Spleen (tissue), 11 donors: ENCODE results near the gene RAD9B. TPM values are rescaled to one million over a fixed set of nuclear protein-coding genes. Genes with fewer than 3 reads are reported as not detected.

Experiments used
- DNase-seq: peaks from one replicate; pipeline ENCODE4 v3.0.0-alpha.2; 2020
- H3K27ac ChIP-seq, 8 donors: fragments of 200-600 bp; sonication (generic) in 7 of 8; 1 replicate in 4 of 8; 2 replicates in 4 of 8; pipeline versions ENCODE4 v1.5.0 to v1.8.0; 2016 to 2021; ENCODE audit warnings: inconsistent platforms in 4 of 8, mild to moderate bottlenecking in 4 of 8, moderate library complexity in 1 of 8
- H3K27me3 ChIP-seq, 7 donors: fragments of 200-600 bp; sonication (generic) in 6 of 7; replicated peaks in 1 of 7; 1 replicate in 4 of 7; 2 replicates in 3 of 7; pipeline versions ENCODE4 v1.5.0 to v1.8.0; 2016 to 2021; ENCODE audit warnings: inconsistent platforms in 3 of 7, mild to moderate bottlenecking in 1 of 7
- H3K36me3 ChIP-seq, 6 donors: fragments of 200-600 bp; sonication (generic) in 5 of 6; 1 replicate in 4 of 6; 2 replicates in 2 of 6; pipeline versions ENCODE4 v1.5.0 to v1.8.0; 2016 to 2021; ENCODE audit warnings: inconsistent platforms in 2 of 6
- H3K4me1 ChIP-seq, 6 donors: fragments of 200-600 bp; sonication (generic) in 5 of 6; 1 replicate in 3 of 6; 2 replicates in 3 of 6; pipeline versions ENCODE4 v1.5.0 to v1.8.0; 2016 to 2021; ENCODE audit warnings: inconsistent platforms in 3 of 6
- H3K4me3 ChIP-seq, 8 donors: fragments of 200-600 bp; sonication (generic) in 7 of 8; 1 replicate in 4 of 8; 2 replicates in 4 of 8; pipeline versions ENCODE4 v1.5.0 to v1.8.0; 2016 to 2021; ENCODE audit warnings: inconsistent platforms in 4 of 8, mild to moderate bottlenecking in 4 of 8, moderate library complexity in 2 of 8
- H3K9me3 ChIP-seq, 8 donors: fragments of 200-600 bp; sonication (generic) in 7 of 8; 1 replicate in 4 of 8; 2 replicates in 4 of 8; pipeline versions ENCODE4 v1.5.0 to v1.8.0; 2016 to 2021; ENCODE audit warnings: inconsistent platforms in 4 of 8
- POLR2A ChIP-seq, 3 donors: fragments of 450-650 bp; IDR thresholded peaks; one replicate each; pipeline ENCODE4 v1.5.1; 2017; ENCODE audit warnings: antibody characterized with exemption in 3 of 3, mild to moderate bottlenecking in 1 of 3
- POLR2AphosphoS5 ChIP-seq, 3 donors: sonication (generic); formaldehyde crosslinking; IDR thresholded peaks; one replicate each; pipeline ENCODE4 v1.5.1; 2017; ENCODE audit warnings: antibody characterized with exemption in 3 of 3
- WGBS, 5 donors: extraction: QIAGEN DNeasy Blood & Tissue Kit in 3 of 5; methylation state at CpG; one replicate each; pipeline versions ENCODE4 v1.1.5 to v1.1.7; 2013 to 2018; 5-methylcytosine and 5-hydroxymethylcytosine counted together
- intact Hi-C: fragments of 100-400 bp; cut with DNase I; formaldehyde crosslinking; loops from one replicate; pipeline ENCODE4 v1.15.0; 2023; ENCODE audit warnings: low total_unique reads
- polyA plus RNA-seq, 3 donors: library from polyadenylated mRNA; stranded (reverse); fragments of 200-250 nt; gene quantifications; one replicate each; pipeline ENCODE4 v1.2.1, GENCODE V29; 2013
- total RNA-seq, 7 donors: library from RNA; depleted of rRNA in 3 of 7; stranded (reverse); fragments of >200 nt in 3 of 7; fragmentation: NEBNext Ultra II Directional in 4 of 7; extraction: Animal tissue kit (Norgen Biotek cat#: 25700) in 4 of 7; gene quantifications; one replicate each; pipeline versions ENCODE4 v1.1.0 to v1.2.1, GENCODE V29; 2016 to 2021
- TF ChIP-seq, protein P1 (sequence below), 11 experiments: fragments of 200-600 bp in 7 of 11; fragments of 450-650 bp in 4 of 11; sonication (generic) in 4 of 11; IDR thresholded peaks in 8 of 11; conservative IDR thresholded peaks in 3 of 11; 1 replicate in 7 of 11; 2 replicates in 4 of 11; pipeline versions ENCODE4 v1.4.0 to v1.8.0; 2016 to 2021; ENCODE audit warnings: antibody characterized with exemption in 11 of 11, inconsistent platforms in 4 of 11, mild to moderate bottlenecking in 1 of 11
- donor health status: healthy with polysubstance abuse.
- donor health status: DM: no; HTN: no; CAD: no; lungs with moderate emphysema.
- donor health status: DM: no; HTN: no; CAD: no.
- donor health status: Bipolar disorder and iron deficiency.
- donor health status: healthy.
- donor health status: DM: no; HTN: no; CAD: no.
- donor health status: DM: yes; HTN: yes; CAD: no.

RAD9B gene
- total and polyA plus RNA-seq, 10 donors: 0.35 to 2.2 (median 1.2) TPM

DNA sequence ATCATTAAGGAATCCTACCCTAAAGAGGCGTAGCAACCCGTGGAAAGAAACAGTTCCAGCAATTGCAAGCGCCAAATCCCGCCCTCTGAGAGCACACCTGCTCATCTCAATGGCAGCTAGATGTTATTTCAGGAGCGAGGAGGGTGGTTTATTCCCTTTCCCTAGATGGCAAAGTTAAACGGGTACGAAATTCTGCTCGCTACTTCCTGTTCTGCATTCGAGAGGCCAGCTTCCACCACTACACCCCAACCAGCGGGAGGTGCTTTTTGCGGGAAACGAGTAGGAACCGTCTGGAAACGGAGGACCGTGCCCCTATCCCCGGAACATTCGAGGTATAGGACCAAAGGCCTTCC lies 756 bp upstream of the RAD9B start:
- H3K4me3 ChIP-seq: peak overlapping the region; percentile 58 to 98 (median 93)
- 0 to 1% (median 1%) methylated on average over 8 to 17 of the region's 17 CpGs for WGBS, 5 donors
- TF ChIP-seq, protein P1, sequence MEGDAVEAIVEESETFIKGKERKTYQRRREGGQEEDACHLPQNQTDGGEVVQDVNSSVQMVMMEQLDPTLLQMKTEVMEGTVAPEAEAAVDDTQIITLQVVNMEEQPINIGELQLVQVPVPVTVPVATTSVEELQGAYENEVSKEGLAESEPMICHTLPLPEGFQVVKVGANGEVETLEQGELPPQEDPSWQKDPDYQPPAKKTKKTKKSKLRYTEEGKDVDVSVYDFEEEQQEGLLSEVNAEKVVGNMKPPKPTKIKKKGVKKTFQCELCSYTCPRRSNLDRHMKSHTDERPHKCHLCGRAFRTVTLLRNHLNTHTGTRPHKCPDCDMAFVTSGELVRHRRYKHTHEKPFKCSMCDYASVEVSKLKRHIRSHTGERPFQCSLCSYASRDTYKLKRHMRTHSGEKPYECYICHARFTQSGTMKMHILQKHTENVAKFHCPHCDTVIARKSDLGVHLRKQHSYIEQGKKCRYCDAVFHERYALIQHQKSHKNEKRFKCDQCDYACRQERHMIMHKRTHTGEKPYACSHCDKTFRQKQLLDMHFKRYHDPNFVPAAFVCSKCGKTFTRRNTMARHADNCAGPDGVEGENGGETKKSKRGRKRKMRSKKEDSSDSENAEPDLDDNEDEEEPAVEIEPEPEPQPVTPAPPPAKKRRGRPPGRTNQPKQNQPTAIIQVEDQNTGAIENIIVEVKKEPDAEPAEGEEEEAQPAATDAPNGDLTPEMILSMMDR (IDR thresholded peaks at IDR 0.05 in 8 of 11, conservative IDR thresholded peaks at IDR 0.05 in 3 of 11): peak in 1 of 11 experiments; percentile 5
- TF ChIP-seq POLR2A (IDR thresholded peaks at IDR 0.05): no peak
- no peak for DNase-seq
- peak overlapping the region; percentile 90 to 99 (median 96) for H3K27ac ChIP-seq
- H3K9me3 ChIP-seq: no peaks in the 10 kb centered on the region
- intact Hi-C loops: loop anchor here (10.0 kb wide), 1 partner anchor 47 kb away; the partner anchor contains the start of gene ARPC3
- H3K27me3 ChIP-seq: no peaks in the 10 kb centered on the region
- H3K4me1 ChIP-seq: peaks cover 24 to 57% (median 42%) of the 10 kb centered on the region in 6 donors
- peaks cover 0 to 14% (median 1%) of the 10 kb centered on the region in 6 donors for H3K36me3 ChIP-seq

DNA sequence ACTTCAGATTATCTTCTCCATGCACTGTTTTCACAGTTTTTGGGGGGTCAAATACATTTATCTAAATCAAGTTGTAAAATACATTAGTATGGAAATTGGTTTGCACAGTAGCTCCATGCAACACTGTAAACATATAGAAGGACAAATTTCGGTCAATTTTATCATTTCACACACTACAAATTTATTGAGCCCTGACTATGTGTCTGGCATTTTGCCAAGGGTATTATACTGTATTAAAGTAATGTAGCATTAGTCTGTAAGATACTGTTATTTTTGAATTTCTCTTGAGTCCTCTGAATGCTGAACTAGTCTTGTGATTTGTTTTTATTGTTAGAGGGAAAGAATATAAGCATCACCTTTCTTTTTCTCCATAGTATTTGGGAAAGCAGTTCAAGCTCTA lies 1.3 kb downstream of the RAD9B start:
- DNase-seq: no peak
- Histone ChIP-seq H3K4me3 (no peak overlapping the region), H3K36me3 (no peaks in the 10 kb centered on the region), H3K27me3 (no peaks in the 10 kb centered on the region), H3K9me3 (no peaks in the 10 kb centered on the region), H3K4me1 (peaks cover 24 to 41% (median 35%) of the 10 kb centered on the region in 6 donors), H3K27ac (no peak overlapping the region)
- no peak for TF ChIP-seq POLR2A (IDR thresholded peaks at IDR 0.05)
- intact Hi-C loops: loop anchor here (10.0 kb wide), 1 partner anchor 49 kb away; the partner anchor contains the start of gene ARPC3
- WGBS, 5 donors: 87 to 95% (median 89%) methylated on average over 1 of the region's 1 CpG

DNA sequence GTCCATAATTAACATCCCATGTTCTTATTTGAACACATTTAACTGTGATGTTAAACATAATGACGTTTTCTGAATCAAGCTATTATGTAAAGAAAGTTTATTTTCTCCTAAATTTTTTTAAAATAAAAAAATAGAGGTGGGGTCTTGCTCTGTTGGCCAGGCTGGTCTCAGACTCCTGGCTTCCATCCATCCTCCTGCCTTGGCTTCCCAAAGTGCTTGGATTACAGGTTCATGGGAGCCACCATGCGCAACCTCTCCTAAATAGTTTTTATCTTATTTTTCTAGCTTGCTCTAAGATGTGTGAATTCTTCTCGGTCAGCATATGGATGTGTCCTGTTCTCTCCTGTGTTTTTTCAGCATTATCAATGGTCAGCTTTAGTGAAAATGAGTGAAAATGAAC lies 3.2 kb downstream of the RAD9B start:
- TF ChIP-seq, protein P1 (IDR thresholded peaks at IDR 0.05 in 8 of 11, conservative IDR thresholded peaks at IDR 0.05 in 3 of 11): no peak
- TF ChIP-seq POLR2AphosphoS5 (IDR thresholded peaks at IDR 0.05) (no peak), POLR2A (IDR thresholded peaks at IDR 0.05) (no peak)
- Histone ChIP-seq H3K9me3 (no peaks in the 10 kb centered on the region), H3K27me3 (no peaks in the 10 kb centered on the region), H3K4me3 (no peak overlapping the region), H3K36me3 (no peaks in the 10 kb centered on the region), H3K27ac (no peak overlapping the region), H3K4me1 (peaks cover 7 to 22% (median 16%) of the 10 kb centered on the region in 6 donors)
- 81 to 89% (median 89%) methylated on average over 3 of the region's 3 CpGs for whole genome bisulfite sequencing, 5 donors
- DNase-seq: no peak
- intact Hi-C loops: loop anchor here (10.0 kb wide), 1 partner anchor 51 kb away; the partner anchor contains the start of gene ARPC3

DNA sequence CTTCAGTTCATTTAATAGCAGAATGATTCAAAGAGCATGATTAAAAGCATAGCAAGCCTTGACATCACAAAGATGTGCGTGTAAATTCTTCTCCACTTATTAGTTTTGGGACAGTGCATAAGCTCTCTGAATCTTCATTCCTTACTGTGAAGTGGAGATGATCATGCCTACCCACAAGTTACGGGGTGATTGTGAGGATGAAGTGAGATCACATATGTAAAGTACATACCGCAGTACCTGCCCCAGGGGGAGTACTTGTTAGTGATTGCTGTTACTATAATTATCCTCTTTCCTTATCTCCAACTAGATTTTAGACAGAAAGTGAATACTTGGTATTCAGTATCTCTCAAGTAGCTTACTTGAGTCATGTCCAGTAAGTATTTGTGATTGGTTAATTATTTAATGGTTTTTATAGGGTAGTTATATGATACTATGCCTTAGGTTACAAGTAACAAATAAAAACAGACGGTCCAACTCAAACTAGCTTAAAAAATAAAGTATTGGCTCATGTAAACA lies 6.0 kb downstream of the RAD9B start:
- Histone ChIP-seq H3K27ac (no peak overlapping the region), H3K36me3 (no peaks in the 10 kb centered on the region), H3K27me3 (no peaks in the 10 kb centered on the region), H3K4me3 (no peak overlapping the region), H3K4me1 (peaks cover 0 to 9% (median 7%) of the 10 kb centered on the region in 6 donors), H3K9me3 (no peaks in the 10 kb centered on the region)
- no peak for DNase-seq
- TF ChIP-seq POLR2AphosphoS5 (IDR thresholded peaks at IDR 0.05) (no peak), POLR2A (IDR thresholded peaks at IDR 0.05) (no peak)
- TF ChIP-seq, protein P1 (IDR thresholded peaks at IDR 0.05 in 8 of 11, conservative IDR thresholded peaks at IDR 0.05 in 3 of 11): no peak
- 89 to 97% (median 93%) methylated on average over 4 of the region's 4 CpGs for WGBS, 5 donors
- intact Hi-C loops: loop anchor here (10.0 kb wide), 1 partner anchor 53 kb away; the partner anchor contains the start of gene ARPC3
